ENCODE data around the gene DTYMK.

The DTYMK gene

GRCh38 chr2:241730671-241731293, 44.2 kb upstream of the DTYMK start:
- no peak for DNase-seq (ENCODE audit: low read depth)
- no peak overlapping the region for H3K4me3 ChIP-seq (ENCODE audit: low read length)
- TF ChIP-seq, protein P1, sequence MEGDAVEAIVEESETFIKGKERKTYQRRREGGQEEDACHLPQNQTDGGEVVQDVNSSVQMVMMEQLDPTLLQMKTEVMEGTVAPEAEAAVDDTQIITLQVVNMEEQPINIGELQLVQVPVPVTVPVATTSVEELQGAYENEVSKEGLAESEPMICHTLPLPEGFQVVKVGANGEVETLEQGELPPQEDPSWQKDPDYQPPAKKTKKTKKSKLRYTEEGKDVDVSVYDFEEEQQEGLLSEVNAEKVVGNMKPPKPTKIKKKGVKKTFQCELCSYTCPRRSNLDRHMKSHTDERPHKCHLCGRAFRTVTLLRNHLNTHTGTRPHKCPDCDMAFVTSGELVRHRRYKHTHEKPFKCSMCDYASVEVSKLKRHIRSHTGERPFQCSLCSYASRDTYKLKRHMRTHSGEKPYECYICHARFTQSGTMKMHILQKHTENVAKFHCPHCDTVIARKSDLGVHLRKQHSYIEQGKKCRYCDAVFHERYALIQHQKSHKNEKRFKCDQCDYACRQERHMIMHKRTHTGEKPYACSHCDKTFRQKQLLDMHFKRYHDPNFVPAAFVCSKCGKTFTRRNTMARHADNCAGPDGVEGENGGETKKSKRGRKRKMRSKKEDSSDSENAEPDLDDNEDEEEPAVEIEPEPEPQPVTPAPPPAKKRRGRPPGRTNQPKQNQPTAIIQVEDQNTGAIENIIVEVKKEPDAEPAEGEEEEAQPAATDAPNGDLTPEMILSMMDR (conservative IDR thresholded peaks at IDR 0.05; ENCODE audit: low read length): no peak

DNA sequence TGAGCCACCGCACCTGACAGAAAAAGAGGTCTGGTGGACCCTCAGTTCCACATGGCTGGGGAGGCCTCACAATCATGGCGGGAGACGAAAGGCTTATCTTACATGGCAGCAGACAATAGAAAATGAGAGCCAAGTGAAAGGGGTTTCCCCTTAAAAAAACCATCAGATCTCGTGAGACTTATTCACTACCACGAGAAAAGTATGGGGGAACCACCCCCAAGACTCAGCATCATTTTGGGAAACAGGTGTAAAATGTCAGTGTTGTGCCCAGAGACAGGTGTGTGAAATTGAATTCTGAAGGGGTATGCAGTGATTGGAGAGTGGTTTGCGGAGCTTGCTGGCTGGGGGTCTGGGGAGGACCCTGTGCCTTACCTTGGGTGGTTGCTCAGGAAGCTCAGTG, 43.3 kb upstream of the DTYMK start:
- no peak for DNase-seq (ENCODE audit: low read depth)
- no peak overlapping the region for H3K4me3 ChIP-seq (ENCODE audit: low read length)
- TF ChIP-seq, protein P1 (conservative IDR thresholded peaks at IDR 0.05; ENCODE audit: low read length): no peak

GRCh38 chr2:241728627-241729026, 42.0 kb upstream of the DTYMK start:
- TF ChIP-seq, protein P1 (conservative IDR thresholded peaks at IDR 0.05; ENCODE audit: low read length): no peak
- DNase-seq (ENCODE audit: low read depth): no peak
- no peak overlapping the region for H3K4me3 ChIP-seq (ENCODE audit: low read length)

- no peak overlapping the region for H3K4me3 ChIP-seq (ENCODE audit: low read length)
- TF ChIP-seq, protein P1 (conservative IDR thresholded peaks at IDR 0.05; ENCODE audit: low read length): no peak
- no peak for DNase-seq (ENCODE audit: low read depth)
These were observed 41.4 kb upstream of the DTYMK start for GRCh38 chr2:241728000-241728399.

- TF ChIP-seq, protein P1 (conservative IDR thresholded peaks at IDR 0.05; ENCODE audit: low read length): no peak
- no peak for DNase-seq (ENCODE audit: low read depth)
- no peak overlapping the region for H3K4me3 ChIP-seq (ENCODE audit: low read length)
These were observed 39.8 kb upstream of the DTYMK start for GRCh38 chr2:241726459-241726858.

DNA sequence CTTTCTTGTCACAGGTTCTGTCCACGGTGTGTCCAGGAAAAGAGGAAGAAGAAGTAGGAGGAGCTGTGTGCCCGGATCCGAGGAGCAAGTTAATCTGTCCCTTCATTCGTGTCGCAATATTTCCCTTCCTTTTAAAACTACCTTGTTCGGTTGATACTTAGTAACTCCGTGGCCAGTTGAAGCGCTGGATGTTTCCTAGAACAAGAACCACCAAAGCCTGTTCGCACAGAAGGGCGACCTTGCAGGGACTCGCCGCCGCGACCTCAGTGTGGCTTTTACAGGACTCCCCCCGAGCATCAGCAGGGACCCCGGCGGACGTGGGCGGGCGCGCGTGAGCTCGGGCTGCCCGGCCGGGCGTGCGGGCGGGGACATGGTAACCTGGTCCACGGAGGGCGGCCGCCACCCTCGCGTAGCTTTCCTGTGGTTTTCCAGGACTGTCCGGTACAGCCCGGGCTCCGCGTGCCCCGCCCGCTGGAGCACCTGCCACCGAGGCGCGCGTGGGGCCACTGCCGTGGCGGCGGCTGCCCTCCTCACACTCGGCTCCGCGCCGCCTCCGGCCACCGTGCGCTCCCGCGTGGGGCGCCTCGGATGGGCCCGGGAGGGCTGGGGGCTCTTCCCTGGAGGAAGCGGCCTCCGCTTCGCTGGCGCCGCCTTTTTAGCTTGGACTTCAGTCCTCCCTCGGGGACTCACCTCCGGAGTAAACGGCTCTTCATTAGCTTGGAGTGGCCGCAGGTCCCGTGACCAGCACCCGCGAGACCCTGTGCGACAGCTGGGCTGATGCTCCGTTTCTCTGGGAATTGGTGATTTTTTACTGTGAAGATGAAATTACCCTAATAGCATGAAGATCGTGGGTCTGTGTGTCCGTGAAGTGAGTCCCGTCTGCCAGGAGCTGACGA, 38.6 kb upstream of the DTYMK start:
- DNase-seq (ENCODE audit: low read depth): no peak
- H3K4me3 ChIP-seq (ENCODE audit: low read length): no peak overlapping the region

More for the DNA sequence above, 38.6 kb upstream of the DTYMK start:
- TF ChIP-seq, protein P1 (conservative IDR thresholded peaks at IDR 0.05; ENCODE audit: low read length): no peak
